Neuronal stem cell (in vitro differentiated cells): ENCODE data around the gene AGBL4.

Source experiments
- DNase-seq: peaks from one replicate; pipeline ENCODE4 v3.0.0-alpha.2; 2013; ENCODE audit warnings: low spot score
- H2AFZ ChIP-seq: one replicate; pipeline ENCODE4 v1.6.1; 2013; ENCODE audit warnings: mild to moderate bottlenecking, low read length, inconsistent platforms
- H2AK5ac ChIP-seq: 2 replicates; pipeline ENCODE4 v1.6.1; 2013; ENCODE audit warnings: low read depth, mild to moderate bottlenecking, inconsistent platforms, low read length, moderate library complexity, mixed read lengths
- H2BK120ac ChIP-seq: 2 replicates; pipeline ENCODE4 v1.6.1; 2013; ENCODE audit warnings: low read depth, mild to moderate bottlenecking, inconsistent platforms, low read length, moderate library complexity, mixed read lengths
- H2BK12ac ChIP-seq: one replicate; pipeline ENCODE4 v1.6.1; 2013; ENCODE audit warnings: low read length, inconsistent platforms
- H2BK15ac ChIP-seq: 2 replicates; pipeline ENCODE4 v1.6.1; 2013; ENCODE audit warnings: mild to moderate bottlenecking, low read length, inconsistent platforms, mixed read lengths
- H2BK5ac ChIP-seq: one replicate; pipeline ENCODE4 v1.6.1; 2013; ENCODE audit warnings: inconsistent platforms, mild to moderate bottlenecking, low read length, moderate library complexity
- H3K14ac ChIP-seq: one replicate; pipeline ENCODE4 v1.6.1; 2013; ENCODE audit warnings: low read length, inconsistent platforms
- H3K18ac ChIP-seq: 2 replicates; pipeline ENCODE4 v1.6.1; 2013; ENCODE audit warnings: low read length, inconsistent platforms
- H3K23ac ChIP-seq: 2 replicates; pipeline ENCODE4 v1.6.1; 2013; ENCODE audit warnings: low read depth, mild to moderate bottlenecking, mixed read lengths, low read length, inconsistent platforms; ENCODE audit not compliant: poor library complexity
- H3K27ac ChIP-seq: replicated peaks from 3 replicates; pipeline ENCODE4 v1.5.1; 2013; ENCODE audit warnings: low read length, inconsistent platforms
- H3K27me3 ChIP-seq, 3 experiments: 2 replicates each; pipeline ENCODE4 v1.6.1; 2013; ENCODE audit warnings: low read length in 3 of 3, mild to moderate bottlenecking in 2 of 3, inconsistent platforms in 1 of 3, low read depth in 1 of 3, mixed read lengths in 1 of 3, moderate library complexity in 1 of 3; ENCODE audit not compliant: control insufficient read depth in 3 of 3, insufficient read depth in 3 of 3
- H3K36me3 ChIP-seq, 2 donors: replicated peaks in 1 of 2; 2 replicates each; pipeline ENCODE4 v1.6.1; 2013; ENCODE audit warnings: low read length in 2 of 2; ENCODE audit not compliant: control insufficient read depth in 2 of 2, insufficient read depth in 2 of 2
- H3K4ac ChIP-seq: 2 replicates; pipeline ENCODE4 v1.6.1; 2013; ENCODE audit warnings: inconsistent platforms, mild to moderate bottlenecking, low read length, moderate library complexity
- H3K4me1 ChIP-seq, 2 donors: 1 replicate in 1 of 2; 2 replicates in 1 of 2; pipeline ENCODE4 v1.6.1; 2013; ENCODE audit warnings: low read length in 2 of 2, low read depth in 1 of 2; ENCODE audit not compliant: control insufficient read depth in 2 of 2, insufficient read depth in 1 of 2
- H3K4me2 ChIP-seq: one replicate; pipeline ENCODE4 v1.6.1; 2013; ENCODE audit warnings: mild to moderate bottlenecking, low read length, inconsistent platforms; ENCODE audit not compliant: insufficient read depth, poor library complexity, severe bottlenecking
- H3K4me3 ChIP-seq, 2 donors: 2 replicates each; pipeline ENCODE4 v1.5.1; 2013; ENCODE audit warnings: low read length in 2 of 2, mild to moderate bottlenecking in 2 of 2, inconsistent platforms in 1 of 2, moderate library complexity in 1 of 2
- H3K79me1 ChIP-seq: one replicate; pipeline ENCODE4 v1.6.1; 2013; ENCODE audit warnings: low read depth, mild to moderate bottlenecking, inconsistent platforms, low read length, moderate library complexity
- H3K9ac ChIP-seq: one replicate; pipeline ENCODE4 v1.6.1; 2013; ENCODE audit warnings: mild to moderate bottlenecking, low read depth, low read length, inconsistent platforms; ENCODE audit not compliant: poor library complexity
- H3K9me3 ChIP-seq, 2 donors: replicated peaks in 1 of 2; 2 replicates each; pipeline versions ENCODE3 to v1.6.1; 2013; ENCODE audit warnings: low read length in 2 of 2, mild to moderate bottlenecking in 2 of 2, inconsistent platforms in 1 of 2, low read depth in 1 of 2, mixed read lengths in 1 of 2, moderate library complexity in 1 of 2; ENCODE audit not compliant: control insufficient read depth in 2 of 2, insufficient read depth in 1 of 2
- H4K8ac ChIP-seq: one replicate; pipeline ENCODE4 v1.6.1; 2013; ENCODE audit warnings: low read depth, mild to moderate bottlenecking, inconsistent platforms, low read length, moderate library complexity
- H4K91ac ChIP-seq: one replicate; pipeline ENCODE4 v1.6.1; 2013; ENCODE audit warnings: low read length, low read depth, mild to moderate bottlenecking, inconsistent platforms; ENCODE audit not compliant: poor library complexity
- WGBS, 2 donors: extraction: QIAGEN DNeasy Blood & Tissue Kit; methylation state at CpG; one replicate each; pipeline ENCODE4 v1.1.7; 2013; ENCODE audit warnings: missing lambda C conversion rate in 2 of 2, mixed read lengths in 1 of 2; ENCODE audit not compliant: insufficient read length in 2 of 2, insufficient replicate concordance in 1 of 2; ENCODE audit errors: extremely low coverage in 2 of 2; 5-methylcytosine and 5-hydroxymethylcytosine counted together

The AGBL4 gene

DNA sequence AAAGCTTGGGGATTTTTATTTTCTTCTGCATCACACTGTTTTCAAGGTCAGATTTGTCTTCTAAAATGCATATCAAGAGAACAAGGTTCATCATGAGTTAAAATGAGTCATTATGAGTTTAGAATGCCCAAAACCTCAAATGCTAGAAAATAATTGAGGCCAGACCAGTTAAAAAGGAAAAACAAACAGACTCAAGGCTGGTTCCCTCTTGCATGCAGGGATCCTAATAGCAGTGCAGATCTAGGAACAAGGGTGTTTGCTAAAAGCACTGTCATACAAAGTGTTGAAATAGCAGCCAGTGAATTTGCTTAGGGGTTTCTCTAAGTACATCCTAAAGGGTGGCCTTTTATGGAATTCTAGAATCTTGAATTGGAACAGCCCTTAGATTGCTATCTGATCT, 1262.3 kb downstream of the AGBL4 start:
- Histone ChIP-seq H3K36me3 (peaks cover 24 to 88% of the 10 kb centered on the region in 2 donors), H3K79me1 (peaks cover 3% of the 10 kb centered on the region), H3K4ac (no peak overlapping the region), H2BK12ac (no peak overlapping the region), H3K23ac (no peak overlapping the region), H3K4me1 (peaks cover 0 to 6% of the 10 kb centered on the region in 2 donors), H3K27ac (no peak overlapping the region), H3K4me3 (no peak overlapping the region), H4K8ac (no peak overlapping the region), H2BK120ac (no peak overlapping the region), H4K91ac (no peak overlapping the region), H3K18ac (no peak overlapping the region), H2BK15ac (no peak overlapping the region), H2AFZ (no peak overlapping the region), H3K9ac (no peak overlapping the region), H2AK5ac (no peak overlapping the region), H3K9me3 (peaks cover 0 to 10% of the 10 kb centered on the region in 2 donors), H3K4me2 (no peak overlapping the region), H3K27me3 (no peaks in the 10 kb centered on the region), H2BK5ac (no peak overlapping the region), H3K14ac (no peak overlapping the region)
- DNase-seq: no peak

DNA sequence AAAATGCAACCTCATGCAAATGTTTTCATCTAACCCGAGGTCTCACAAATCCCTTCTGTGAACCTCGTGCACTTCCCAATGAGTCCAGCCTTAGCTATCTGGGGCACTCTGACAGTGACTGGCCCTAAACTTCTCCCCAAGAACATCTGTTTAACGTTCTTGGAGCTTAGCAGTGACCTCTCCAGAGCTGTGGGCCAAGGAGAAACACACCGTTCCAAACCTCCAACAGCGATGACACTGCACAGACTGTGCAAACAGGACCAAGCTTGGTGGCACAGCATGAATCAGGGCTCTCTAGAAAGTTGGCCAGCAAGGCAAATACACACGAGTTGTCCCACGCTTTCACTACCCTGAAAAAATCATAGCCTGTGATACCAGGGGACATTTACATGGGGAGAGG, 1262.9 kb downstream of the AGBL4 start:
- H3K79me1 ChIP-seq: peaks cover 3% of the 10 kb centered on the region
- no peak overlapping the region for H2BK5ac ChIP-seq
- no peak overlapping the region for H4K91ac ChIP-seq
- no peak overlapping the region for H3K4me2 ChIP-seq
- H3K9me3 ChIP-seq: peaks cover 0 to 6% of the 10 kb centered on the region in 2 donors
- no peak overlapping the region for H2AK5ac ChIP-seq
- no peak overlapping the region for H3K27ac ChIP-seq
- H4K8ac ChIP-seq: no peak overlapping the region
- H3K23ac ChIP-seq: no peak overlapping the region
- peaks cover 26 to 88% of the 10 kb centered on the region in 2 donors for H3K36me3 ChIP-seq
- no peak for DNase-seq
- no peaks in the 10 kb centered on the region for H3K27me3 ChIP-seq
- no peak overlapping the region for H3K9ac ChIP-seq
- H2BK120ac ChIP-seq: no peak overlapping the region
- H3K18ac ChIP-seq: no peak overlapping the region
- H3K14ac ChIP-seq: no peak overlapping the region
- H2BK15ac ChIP-seq: no peak overlapping the region
- no CpG with 5 or more reads among the region's 7 CpGs for WGBS, 2 donors
- no peak overlapping the region for H3K4ac ChIP-seq
- H3K4me3 ChIP-seq: peak overlapping the region in 1 of 2 donors; percentile 14
- no peak overlapping the region for H2BK12ac ChIP-seq
- peaks cover 0 to 6% of the 10 kb centered on the region in 2 donors for H3K4me1 ChIP-seq
- H2AFZ ChIP-seq: no peak overlapping the region

DNA sequence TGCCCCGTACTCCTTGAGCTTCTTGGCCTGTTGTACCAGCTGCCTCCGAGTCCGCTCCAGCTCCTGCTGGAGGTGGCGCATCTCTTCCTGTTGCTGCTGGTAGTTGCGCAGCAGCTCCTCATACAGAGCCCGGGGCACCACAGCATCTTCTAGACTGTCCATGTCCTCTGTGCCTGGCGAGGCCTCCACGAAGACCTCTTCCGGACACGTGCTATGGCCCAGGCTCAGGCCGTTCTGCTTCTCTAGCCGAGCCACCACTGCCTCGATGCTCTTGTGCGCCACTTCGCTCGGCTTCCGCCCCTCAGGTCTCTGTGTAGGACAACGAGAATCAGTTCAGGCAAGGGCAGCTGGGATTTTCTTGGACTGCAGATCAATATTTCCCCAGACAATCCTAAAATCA, 1264.8 kb downstream of the AGBL4 start:
- Histone ChIP-seq H3K18ac (no peak overlapping the region), H3K4me3 (no peak overlapping the region), H3K9me3 (no peaks in the 10 kb centered on the region), H2BK15ac (no peak overlapping the region), H2AFZ (no peak overlapping the region), H3K4me1 (peaks cover 0 to 5% of the 10 kb centered on the region in 2 donors), H2AK5ac (no peak overlapping the region), H3K79me1 (peaks cover 3% of the 10 kb centered on the region), H4K91ac (no peak overlapping the region), H4K8ac (no peak overlapping the region), H3K4me2 (no peak overlapping the region), H3K27me3 (no peaks in the 10 kb centered on the region), H3K4ac (no peak overlapping the region), H3K36me3 (peaks cover 28 to 98% of the 10 kb centered on the region in 2 donors), H3K9ac (no peak overlapping the region), H3K14ac (no peak overlapping the region), H2BK120ac (no peak overlapping the region), H3K23ac (no peak overlapping the region), H2BK5ac (no peak overlapping the region), H2BK12ac (no peak overlapping the region), H3K27ac (no peak overlapping the region)
- DNase-seq: no peak
- WGBS, 2 donors: no CpG with 5 or more reads among the region's 18 CpGs

DNA sequence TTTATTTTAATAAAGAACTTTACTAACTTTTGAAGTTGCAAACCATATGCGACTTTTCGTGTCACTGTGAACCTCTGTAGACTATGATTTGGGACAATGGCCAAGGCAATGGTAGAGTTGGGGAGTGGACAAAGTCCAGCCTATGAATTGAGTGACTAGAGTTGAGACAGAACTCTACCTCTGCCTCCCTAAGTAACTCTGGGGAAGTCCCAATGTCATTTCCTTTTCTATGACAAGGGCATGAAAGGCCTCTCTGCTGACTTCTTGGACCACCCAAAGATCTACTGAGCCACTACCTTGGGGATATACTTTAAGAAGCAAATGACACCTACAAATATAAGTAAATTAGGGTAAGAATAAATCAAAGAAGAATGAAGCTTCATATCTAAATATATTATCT, 1266.4 kb downstream of the AGBL4 start:
- WGBS, 2 donors: no CpG with 5 or more reads among the region's 2 CpGs
- Histone ChIP-seq H3K4ac (no peak overlapping the region), H2BK15ac (no peak overlapping the region), H4K91ac (no peak overlapping the region), H3K27ac (no peak overlapping the region), H3K23ac (no peak overlapping the region), H3K4me2 (no peak overlapping the region), H2BK12ac (no peak overlapping the region), H3K14ac (no peak overlapping the region), H3K18ac (no peak overlapping the region), H3K27me3 (no peaks in the 10 kb centered on the region), H2AFZ (no peak overlapping the region), H3K4me3 (no peak overlapping the region), H3K9ac (no peak overlapping the region), H3K36me3 (peaks cover 30 to 95% of the 10 kb centered on the region in 2 donors), H4K8ac (no peak overlapping the region), H3K9me3 (no peaks in the 10 kb centered on the region), H2BK120ac (no peak overlapping the region), H2BK5ac (no peak overlapping the region), H2AK5ac (no peak overlapping the region), H3K79me1 (peaks cover 3% of the 10 kb centered on the region), H3K4me1 (no peaks in the 10 kb centered on the region)
- DNase-seq: no peak
